GM23248 (cell line): ENCODE measurements around the gene MICAL2. TPM values are rescaled to one million over a fixed set of nuclear protein-coding genes. Genes with fewer than 3 reads are reported as not detected.

ENCODE experiments used
- DNase-seq: peaks from one replicate; pipeline ENCODE4 v3.0.0-alpha.2; 2015
- H2AFZ ChIP-seq: fragments of 200-600 bp; sonication (generic); 2 replicates; pipeline ENCODE4 v1.6.1; 2016; ENCODE audit warnings: antibody characterized with exemption
- H3F3A ChIP-seq: fragments of 200-600 bp; sonication (generic); 2 replicates; pipeline ENCODE4 v1.6.1; 2016; ENCODE audit warnings: mild to moderate bottlenecking, antibody characterized with exemption, mixed run types; ENCODE audit not compliant: insufficient read depth
- H3K27ac ChIP-seq: fragments of 200-600 bp; sonication (generic); 2 replicates; pipeline ENCODE4 v1.5.1; 2016; ENCODE audit warnings: mild to moderate bottlenecking
- H3K27me3 ChIP-seq: fragments of 200-600 bp; sonication (generic); replicated peaks from 2 replicates; pipeline ENCODE4 v1.6.1; 2016; ENCODE audit warnings: mild to moderate bottlenecking; ENCODE audit not compliant: insufficient read depth
- H3K36me3 ChIP-seq: fragments of 200-600 bp; sonication (generic); 2 replicates; pipeline ENCODE4 v1.6.1; 2016; ENCODE audit warnings: low read depth, mild to moderate bottlenecking
- H3K4me1 ChIP-seq: fragments of 200-600 bp; sonication (generic); 2 replicates; pipeline ENCODE4 v1.6.1; 2016; ENCODE audit warnings: mild to moderate bottlenecking; ENCODE audit not compliant: insufficient read depth
- H3K4me2 ChIP-seq: fragments of 200-600 bp; sonication (generic); one replicate; pipeline ENCODE4 v1.6.1; 2016; ENCODE audit warnings: mild to moderate bottlenecking; ENCODE audit not compliant: unreplicated experiment
- H3K4me3 ChIP-seq: fragments of 200-600 bp; sonication (generic); 2 replicates; pipeline ENCODE4 v1.5.1; 2016; ENCODE audit warnings: mild to moderate bottlenecking
- H3K79me2 ChIP-seq: fragments of 200-600 bp; sonication (generic); 2 replicates; pipeline ENCODE4 v1.6.1; 2016; ENCODE audit warnings: mild to moderate bottlenecking; ENCODE audit not compliant: insufficient read depth
- H3K9ac ChIP-seq: fragments of 200-600 bp; sonication (generic); 2 replicates; pipeline ENCODE4 v1.6.1; 2016; ENCODE audit warnings: mild to moderate bottlenecking
- H3K9me2 ChIP-seq: fragments of 200-600 bp; sonication (generic); 2 replicates; pipeline ENCODE4 v1.6.1; 2016; ENCODE audit warnings: mixed run types, mild to moderate bottlenecking, moderate library complexity; ENCODE audit not compliant: insufficient read depth
- H3K9me3 ChIP-seq: fragments of 200-600 bp; sonication (generic); one replicate; pipeline ENCODE4 v1.6.1; 2017; ENCODE audit warnings: low read depth
- H4K20me1 ChIP-seq: fragments of 200-600 bp; sonication (generic); 2 replicates; pipeline ENCODE4 v1.6.0; 2016; ENCODE audit not compliant: insufficient read depth
- EZH2 ChIP-seq: fragments of 200-600 bp; sonication (generic); IDR thresholded peaks from 2 replicates; pipeline ENCODE4 v1.6.1; 2018; ENCODE audit warnings: antibody characterized with exemption, mild to moderate bottlenecking; ENCODE audit not compliant: insufficient read depth, poor library complexity, severe bottlenecking
- EZH2phosphoT487 ChIP-seq: fragments of 200-600 bp; sonication (generic); IDR thresholded peaks from 2 replicates; pipeline ENCODE4 v1.6.1; 2018; ENCODE audit warnings: antibody characterized with exemption, moderate library complexity, mild to moderate bottlenecking, low read depth; ENCODE audit not compliant: insufficient read depth
- WGBS, 2 experiments: methylation state at CpG; one replicate each; pipeline ENCODE4 v1.1.6; 2015 to 2017; ENCODE audit warnings: low lambda C conversion rate in 2 of 2, low coverage in 1 of 2; ENCODE audit errors: missing lambda C conversion rate in 2 of 2; 5-methylcytosine and 5-hydroxymethylcytosine counted together
- in situ Hi-C: fragments of 300-500 bp; cut with MboI; formaldehyde crosslinking; loops from 2 replicates; pipeline ENCODE4 v1.15.0; 2020
- polyA plus RNA-seq: library from polyadenylated mRNA; unstranded; fragments of >200 nt; fragmentation: Nextera tagmentation; extraction: Ambion mirVana; gene quantifications from 2 replicates; pipeline ENCODE4 v1.2.1, GENCODE V29; 2016
- total RNA-seq: library from RNA; depleted of rRNA; stranded (reverse); fragments of >200 nt; shearing (Covaris generic); gene quantifications from 2 replicates; pipeline ENCODE4 v1.2.3, GENCODE V29; 2014

Gene MICAL2
- total and polyA plus RNA-seq, 2 experiments from 2014 or later, result 83.3 to 158 TPM

- H3K79me2 ChIP-seq, result peaks cover 100% of the 10 kb centered on the region
- TF ChIP-seq EZH2phosphoT487, result no peak
- TF ChIP-seq EZH2, result no peak
- no peak overlapping the region for H3K4me3 ChIP-seq
- H3K9me2 ChIP-seq, result no peaks in the 10 kb centered on the region
- H3K36me3 ChIP-seq, result 0 out of 2 replicates have a peak, but pooled peaks cover 10% of the 10 kb centered on the region
- H4K20me1 ChIP-seq, result no peaks in the 10 kb centered on the region
- H2AFZ ChIP-seq, result no peak overlapping the region
- in situ Hi-C loops, result no loop called here
- H3K27me3 ChIP-seq, result no peaks in the 10 kb centered on the region
- no peak overlapping the region for H3K9ac ChIP-seq
- no peaks in the 10 kb centered on the region for H3K9me3 ChIP-seq
- 96 to 97% methylated on average over 2 of the region's 2 CpGs for WGBS, 2 experiments
- peaks cover 17% of the 10 kb centered on the region for H3F3A ChIP-seq
- peaks cover 20% of the 10 kb centered on the region for H3K4me1 ChIP-seq
- no peak for DNase-seq
- H3K27ac ChIP-seq, result no peak overlapping the region
- no peak overlapping the region for H3K4me2 ChIP-seq
These were observed 7.2 kb downstream of the MICAL2 start for GRCh38 chr11:12117611-12118010.

- H3K27ac ChIP-seq, result no peak overlapping the region
These were observed 8.6 kb downstream of the MICAL2 start for GRCh38 chr11:12118949-12119348.

GRCh38 chr11:12119502-12119901, 9.1 kb downstream of the MICAL2 start:
- WGBS, 2 experiments, result 98 to 100% methylated on average over 5 of the region's 5 CpGs
- Histone ChIP-seq H3K4me3 (no peak overlapping the region), H3K9me3 (no peaks in the 10 kb centered on the region), H3K27ac (no peak overlapping the region), H2AFZ (no peak overlapping the region), H4K20me1 (no peaks in the 10 kb centered on the region), H3K36me3 (0 out of 2 replicates have a peak, but pooled peaks cover 3% of the 10 kb centered on the region), H3K4me2 (no peak overlapping the region), H3F3A (peaks cover 34% of the 10 kb centered on the region), H3K9me2 (no peaks in the 10 kb centered on the region), H3K27me3 (no peaks in the 10 kb centered on the region), H3K4me1 (peaks cover 31% of the 10 kb centered on the region), H3K79me2 (peaks cover 100% of the 10 kb centered on the region), H3K9ac (no peak overlapping the region)
- TF ChIP-seq EZH2 (no peak), EZH2phosphoT487 (no peak)
- DNase-seq, result no peak
- in situ Hi-C loops, result no loop called here

More at GRCh38 chr11:12118949-12119348, 8.6 kb downstream of the MICAL2 start:
- no peaks in the 10 kb centered on the region for H4K20me1 ChIP-seq
- WGBS, 2 experiments, result 76 to 89% methylated on average over 4 of the region's 4 CpGs
- H3K9ac ChIP-seq, result no peak overlapping the region
- no peaks in the 10 kb centered on the region for H3K9me3 ChIP-seq
- peaks cover 25% of the 10 kb centered on the region for H3K4me1 ChIP-seq
- H3K27me3 ChIP-seq, result no peaks in the 10 kb centered on the region
- H3K4me3 ChIP-seq, result no peak overlapping the region
- TF ChIP-seq EZH2phosphoT487, result no peak
- no peak for TF ChIP-seq EZH2
- H3K36me3 ChIP-seq, result 0 out of 2 replicates have a peak, but pooled peaks cover 3% of the 10 kb centered on the region
- no peak for DNase-seq
- no peak overlapping the region for H3K4me2 ChIP-seq
- in situ Hi-C loops, result no loop called here
- no peak overlapping the region for H2AFZ ChIP-seq
- H3K79me2 ChIP-seq, result peaks cover 100% of the 10 kb centered on the region
- H3K9me2 ChIP-seq, result no peaks in the 10 kb centered on the region
- H3F3A ChIP-seq, result peaks cover 29% of the 10 kb centered on the region

GRCh38 chr11:12120031-12121008, 9.9 kb downstream of the MICAL2 start:
- no peak for DNase-seq
- no peak overlapping the region for H3K4me2 ChIP-seq
- H3K9ac ChIP-seq, result no peak overlapping the region
- H4K20me1 ChIP-seq, result no peaks in the 10 kb centered on the region
- WGBS, 2 experiments, result 82 to 84% methylated on average over 9 of the region's 9 CpGs
- H3K9me2 ChIP-seq, result no peaks in the 10 kb centered on the region
- H3K4me1 ChIP-seq, result peaks cover 39% of the 10 kb centered on the region
- H3K27ac ChIP-seq, result no peak overlapping the region
- in situ Hi-C loops, result no loop called here
- H3K4me3 ChIP-seq, result no peak overlapping the region
- H3K9me3 ChIP-seq, result no peaks in the 10 kb centered on the region
- peaks cover 35% of the 10 kb centered on the region for H3F3A ChIP-seq
- no peak for TF ChIP-seq EZH2phosphoT487
- TF ChIP-seq EZH2, result no peak
- H3K36me3 ChIP-seq, result 0 out of 2 replicates have a peak, but pooled peaks cover 3% of the 10 kb centered on the region
- no peaks in the 10 kb centered on the region for H3K27me3 ChIP-seq
- peaks cover 100% of the 10 kb centered on the region for H3K79me2 ChIP-seq
- no peak overlapping the region for H2AFZ ChIP-seq
